GM12891 (cell line): ENCODE data around the gene MRPS23.

Source experiments
- PAX5 ChIP-seq: IDR thresholded peaks from 2 replicates; pipeline ENCODE4 v1.6.1; 2011; ENCODE audit warnings: low read length, moderate library complexity, mild to moderate bottlenecking; ENCODE audit not compliant: insufficient read depth, severe bottlenecking
- POLR2A ChIP-seq: IDR thresholded peaks from 2 replicates; pipeline ENCODE4 v1.6.1; 2011; ENCODE audit warnings: low read depth, low read length, control low read depth

DNA sequence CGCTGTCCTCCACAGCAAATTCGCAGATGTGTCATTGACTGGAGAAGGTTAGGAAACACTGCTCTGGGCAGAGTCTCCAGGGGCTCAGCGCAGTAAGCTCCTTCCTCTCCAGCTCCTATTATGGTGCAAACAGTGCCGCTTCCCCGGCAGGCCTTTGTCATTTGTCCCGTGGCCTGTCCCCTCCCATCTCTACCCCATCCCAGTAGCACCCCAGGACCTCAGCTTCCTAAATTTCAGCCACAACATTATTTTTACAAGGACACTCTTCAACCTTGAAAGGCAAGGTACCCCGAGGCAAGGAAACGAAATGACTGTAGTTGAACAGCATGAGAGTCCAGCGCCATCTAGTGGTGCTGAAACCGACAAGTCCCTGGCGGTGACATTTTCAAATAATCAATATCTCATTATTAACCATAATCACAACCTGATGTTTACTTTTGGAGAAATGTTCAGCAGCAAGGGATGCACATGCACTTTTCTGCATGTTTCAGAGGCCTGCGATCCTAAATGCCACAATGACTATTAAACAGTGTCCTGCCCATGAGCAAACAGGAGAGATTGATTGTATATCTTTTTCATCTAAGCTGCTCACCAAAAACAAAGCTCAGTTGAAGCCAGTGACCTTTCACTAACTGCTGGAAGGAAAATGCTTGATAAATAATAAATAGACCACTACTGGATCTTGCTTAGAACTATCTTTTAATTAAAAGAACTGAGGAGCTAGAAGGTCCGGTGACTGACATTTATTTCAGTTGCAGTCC lies 16.5 kb downstream of the MRPS23 start:
- no peak for TF ChIP-seq POLR2A
- TF ChIP-seq PAX5: no peak
